Omental fat pad (tissue), 4 donors: ENCODE results near the gene CCDC112. TPM values are rescaled to one million over a fixed set of nuclear protein-coding genes. Genes with fewer than 3 reads are reported as not detected.

Source experiments
- ATAC-seq: fragments of 150-250 bp; one replicate; pipeline ENCODE4 v1.9.1; 2016; ENCODE audit warnings: mild to moderate bottlenecking, moderate library complexity; ENCODE audit not compliant: low FRiP score
- DNase-seq: peaks from one replicate; pipeline ENCODE4 v3.0.0-alpha.2; 2019; ENCODE audit warnings: low spot score
- CTCF ChIP-seq, 3 donors: fragments of 450-650 bp; IDR thresholded peaks; one replicate each; pipeline ENCODE4 v1.5.1; 2016 to 2017; ENCODE audit warnings: antibody characterized with exemption in 3 of 3, mild to moderate bottlenecking in 3 of 3, moderate library complexity in 2 of 3
- total RNA-seq, 4 donors: library from RNA; depleted of rRNA; stranded (reverse); fragments of >200 nt; gene quantifications; one replicate each; pipeline ENCODE4 v1.1.0, GENCODE V29; 2016

The CCDC112 gene
- total RNA-seq, 4 donors from 2014 or later, result 2.6 to 9.1 (median 5.4) TPM

- no peak for TF ChIP-seq CTCF (IDR thresholded peaks at IDR 0.05)
- no peak for DNase-seq
- no peak for ATAC-seq
Measured at GRCh38 chr5:115317736-115318135, 21.3 kb upstream of the CCDC112 start.

- ATAC-seq (no peak), DNase-seq (no peak)
- TF ChIP-seq CTCF (IDR thresholded peaks at IDR 0.05), result no peak
Measured at GRCh38 chr5:115317320-115317719, 20.9 kb upstream of the CCDC112 start.

GRCh38 chr5:115313632-115314031 is 17.2 kb upstream of the CCDC112 start:
- DNase-seq (no peak), ATAC-seq (no peak)
- no peak for TF ChIP-seq CTCF (IDR thresholded peaks at IDR 0.05)

GRCh38 chr5:115313052-115313451 is 16.6 kb upstream of the CCDC112 start:
- DNase-seq, result no peak
- TF ChIP-seq CTCF (IDR thresholded peaks at IDR 0.05), result no peak
- no peak for ATAC-seq

- TF ChIP-seq CTCF (IDR thresholded peaks at IDR 0.05), result peak in 1 of 3 donors; percentile 20
- ATAC-seq, result peak; percentile 54
- no peak for DNase-seq
Measured at GRCh38 chr5:115309751-115310370, 13.4 kb upstream of the CCDC112 start.

- no peak for ATAC-seq
- no peak for DNase-seq
- no peak for TF ChIP-seq CTCF (IDR thresholded peaks at IDR 0.05)
Measured at GRCh38 chr5:115308815-115309214, 12.4 kb upstream of the CCDC112 start.

- ATAC-seq, result no peak
- TF ChIP-seq CTCF (IDR thresholded peaks at IDR 0.05), result no peak
- no peak for DNase-seq
Measured at GRCh38 chr5:115306011-115306536, 9.6 kb upstream of the CCDC112 start.
